ENCODE results near the gene MYZAP. TPM values are rescaled to one million over a fixed set of nuclear protein-coding genes. Genes with fewer than 3 reads are reported as not detected.

The MYZAP gene
- total RNA-seq, 1 donor, result not detected

- no peak for TF ChIP-seq CTCF (IDR thresholded peaks at IDR 0.05; ENCODE audit: insufficient read depth, low read length)
- no peak overlapping the region for H3K4me3 ChIP-seq (ENCODE audit: low read depth, low read length)
- DNase-seq (ENCODE audit: low read depth), result peak; percentile 57
Measured at GRCh38 chr15:57680021-57680420, 88.3 kb downstream of the MYZAP start.

DNA sequence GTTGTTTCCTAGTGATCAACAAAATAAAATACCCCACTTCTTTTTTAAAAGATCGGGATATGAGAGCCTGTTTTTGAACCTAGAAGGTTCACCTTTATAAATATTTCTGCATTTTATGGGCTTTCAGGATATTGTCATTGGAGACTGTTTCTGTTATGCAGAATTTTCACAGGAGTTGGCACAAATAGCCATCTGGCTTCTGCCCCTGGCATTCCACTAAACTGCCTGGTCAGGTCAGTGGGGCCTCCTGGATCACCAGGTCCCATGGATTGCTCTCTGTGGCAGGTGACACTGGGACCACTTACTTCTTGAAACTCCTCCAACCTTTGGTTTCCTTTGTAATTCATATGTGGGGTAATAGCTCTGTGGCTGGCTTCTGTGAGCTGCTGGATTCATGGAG, 89.3 kb downstream of the MYZAP start:
- H3K4me3 ChIP-seq (ENCODE audit: low read depth, low read length), result no peak overlapping the region
- TF ChIP-seq CTCF (IDR thresholded peaks at IDR 0.05; ENCODE audit: insufficient read depth, low read length), result no peak
- DNase-seq (ENCODE audit: low read depth), result no peak

DNA sequence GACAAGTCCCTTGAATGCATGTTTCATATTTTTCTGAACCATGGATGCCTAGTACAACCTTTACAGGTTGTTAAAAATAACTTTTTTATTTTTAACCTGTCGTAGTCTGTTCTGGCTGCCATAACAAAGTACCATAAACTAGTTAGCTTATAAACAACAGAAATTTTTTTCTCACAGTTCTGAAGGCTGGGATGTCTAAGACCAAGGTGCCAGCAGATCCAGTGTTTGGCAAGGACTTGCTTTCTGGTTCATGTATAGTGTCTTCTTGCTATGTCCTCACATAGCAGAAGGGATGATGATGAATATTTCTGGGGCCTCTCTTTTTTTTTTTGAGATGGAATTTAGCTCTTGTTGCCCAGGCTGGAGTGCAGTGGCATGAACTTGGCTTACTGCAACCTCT, 91.8 kb downstream of the MYZAP start:
- no peak for DNase-seq (ENCODE audit: low read depth)
- no peak for TF ChIP-seq CTCF (IDR thresholded peaks at IDR 0.05; ENCODE audit: insufficient read depth, low read length)
- H3K4me3 ChIP-seq (ENCODE audit: low read depth, low read length), result no peak overlapping the region

DNA sequence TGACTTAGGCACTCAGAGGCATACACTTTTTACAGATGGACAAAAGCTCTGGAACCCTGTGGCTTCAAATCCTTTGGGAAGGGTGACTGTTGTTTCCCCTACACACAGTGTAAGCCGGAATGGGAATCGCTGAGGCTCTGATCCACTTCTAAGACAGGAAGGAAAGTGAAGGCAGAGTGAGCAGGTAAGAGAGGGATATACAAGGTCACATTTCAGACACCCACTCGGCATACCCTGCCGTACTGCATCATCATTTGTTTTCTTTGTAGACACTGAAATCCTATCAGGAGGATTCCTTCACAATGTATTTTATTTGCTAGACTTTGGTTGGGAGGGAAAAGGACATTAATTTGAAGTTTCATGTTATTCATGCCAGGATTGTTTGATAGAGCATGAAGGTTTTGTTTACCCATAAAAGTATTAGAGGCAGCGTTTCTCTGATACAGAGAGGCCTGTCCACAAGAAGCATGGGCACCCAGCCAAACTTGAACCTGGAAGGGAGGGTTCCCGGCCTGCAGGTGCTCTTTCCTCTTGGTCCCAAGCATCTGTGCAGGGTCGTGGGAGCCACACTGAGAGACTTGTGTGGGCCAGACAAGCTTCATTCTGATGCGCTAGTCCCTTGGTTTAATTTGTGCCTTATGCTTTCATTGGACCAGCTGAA, 92.9 kb downstream of the MYZAP start:
- DNase-seq (ENCODE audit: low read depth), result no peak
- H3K4me3 ChIP-seq (ENCODE audit: low read depth, low read length), result no peak overlapping the region
- no peak for TF ChIP-seq CTCF (IDR thresholded peaks at IDR 0.05; ENCODE audit: insufficient read depth, low read length)

- no peak for DNase-seq (ENCODE audit: low read depth)
- H3K4me3 ChIP-seq (ENCODE audit: low read depth, low read length), result no peak overlapping the region
Measured at GRCh38 chr15:57685306-57686095, 93.8 kb downstream of the MYZAP start.

DNA sequence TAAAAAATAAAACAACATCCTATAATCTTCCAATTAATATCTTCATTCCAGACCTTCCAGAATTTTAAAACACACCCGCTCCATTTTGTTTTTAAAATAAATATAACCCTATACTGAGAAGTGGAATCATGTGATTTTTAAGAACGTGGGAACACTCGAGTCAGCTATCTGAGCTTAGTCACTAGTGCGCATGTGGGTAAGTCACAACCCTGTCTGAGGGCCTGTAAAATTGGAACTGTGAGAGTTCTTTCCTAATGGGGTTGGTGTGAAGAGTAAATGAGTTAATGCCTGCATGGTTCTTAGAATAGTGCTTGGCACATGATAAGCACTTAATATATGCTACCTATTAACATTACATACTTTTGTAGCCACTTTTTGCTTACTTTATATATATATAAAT, 95.0 kb downstream of the MYZAP start:
- no peak for TF ChIP-seq CTCF (IDR thresholded peaks at IDR 0.05; ENCODE audit: insufficient read depth, low read length)
- no peak overlapping the region for H3K4me3 ChIP-seq (ENCODE audit: low read depth, low read length)
- DNase-seq (ENCODE audit: low read depth), result peak; percentile 60

More at GRCh38 chr15:57685306-57686095, 93.8 kb downstream of the MYZAP start:
- no peak for TF ChIP-seq CTCF (IDR thresholded peaks at IDR 0.05; ENCODE audit: insufficient read depth, low read length)

Data from fibroblast of the aortic adventitia (primary cell).